Tibial nerve (tissue), 4 donors: ENCODE data around the gene OR6X1. TPM values are rescaled to one million over a fixed set of nuclear protein-coding genes. Genes with fewer than 3 reads are reported as not detected.

Source experiments
- DNase-seq, 2 donors: peaks; one replicate each; pipeline ENCODE4 v3.0.0-alpha.2; 2019; ENCODE audit warnings: low spot score in 2 of 2
- H3K27ac ChIP-seq, 4 donors: fragments of 200-600 bp; sonication (generic) in 3 of 4; one replicate each; pipeline ENCODE4 v1.5.1; 2017 to 2019; ENCODE audit warnings: mild to moderate bottlenecking in 1 of 4
- H3K27me3 ChIP-seq, 2 donors: fragments of 200-600 bp; sonication (generic) in 1 of 2; one replicate each; pipeline versions ENCODE4 v1.5.1 to v1.6.0; 2017 to 2019
- H3K36me3 ChIP-seq, 3 donors: fragments of 200-600 bp; sonication (generic); one replicate each; pipeline ENCODE4 v1.5.1; 2018 to 2019
- H3K4me1 ChIP-seq, 4 donors: fragments of 200-600 bp; sonication (generic) in 3 of 4; one replicate each; pipeline ENCODE4 v1.5.1; 2017 to 2019
- H3K4me3 ChIP-seq, 4 donors: fragments of 200-600 bp; sonication (generic) in 3 of 4; one replicate each; pipeline ENCODE4 v1.5.1; 2017 to 2019; ENCODE audit warnings: mild to moderate bottlenecking in 1 of 4, moderate library complexity in 1 of 4
- H3K9me3 ChIP-seq, 4 donors: fragments of 200-600 bp; sonication (generic) in 3 of 4; one replicate each; pipeline ENCODE4 v1.5.1; 2017 to 2019
- CTCF ChIP-seq, 5 experiments: fragments of 200-600 bp in 3 of 5; fragments of 450-650 bp in 2 of 5; sonication (generic) in 3 of 5; IDR thresholded peaks; one replicate each; pipeline ENCODE4 v1.5.1; 2016 to 2019; ENCODE audit warnings: antibody characterized with exemption in 5 of 5, mild to moderate bottlenecking in 3 of 5, moderate library complexity in 2 of 5
- EP300 ChIP-seq, 2 donors: sonication (generic); formaldehyde crosslinking; IDR thresholded peaks; one replicate each; pipeline ENCODE4 v1.6.1; 2017; ENCODE audit warnings: antibody characterized with exemption in 2 of 2, mild to moderate bottlenecking in 1 of 2
- POLR2A ChIP-seq, 2 donors: fragments of 450-650 bp; IDR thresholded peaks; one replicate each; pipeline ENCODE4 v1.6.1; 2017; ENCODE audit warnings: antibody characterized with exemption in 2 of 2, mild to moderate bottlenecking in 2 of 2, moderate library complexity in 2 of 2
- WGBS, 2 donors: methylation state at CpG; one replicate each; pipeline ENCODE4 v1.1.5; 2018; 5-methylcytosine and 5-hydroxymethylcytosine counted together
- total RNA-seq, 4 donors: library from RNA; depleted of rRNA; stranded (reverse); fragments of >200 nt; gene quantifications; one replicate each; pipeline ENCODE4 v1.1.0, GENCODE V29; 2016

OR6X1 gene
- total RNA-seq, 4 donors from 2014 or later, result not detected

- no peaks in the 10 kb centered on the region for H3K27me3 ChIP-seq
- H3K36me3 ChIP-seq, result no peaks in the 10 kb centered on the region
- TF ChIP-seq EP300 (IDR thresholded peaks at IDR 0.05), result no peak
- no peak for TF ChIP-seq POLR2A (IDR thresholded peaks at IDR 0.05)
- no peak for TF ChIP-seq CTCF (IDR thresholded peaks at IDR 0.05)
- WGBS, 2 donors, result 96% methylated on average over 3 of the region's 3 CpGs
- no peaks in the 10 kb centered on the region for H3K9me3 ChIP-seq
- no peaks in the 10 kb centered on the region for H3K4me1 ChIP-seq
- no peak for DNase-seq
- H3K27ac ChIP-seq, result no peak overlapping the region
- H3K4me3 ChIP-seq, result no peak overlapping the region
These were observed 17.3 kb upstream of the OR6X1 start for GRCh38 chr11:123771664-123772063.

DNA sequence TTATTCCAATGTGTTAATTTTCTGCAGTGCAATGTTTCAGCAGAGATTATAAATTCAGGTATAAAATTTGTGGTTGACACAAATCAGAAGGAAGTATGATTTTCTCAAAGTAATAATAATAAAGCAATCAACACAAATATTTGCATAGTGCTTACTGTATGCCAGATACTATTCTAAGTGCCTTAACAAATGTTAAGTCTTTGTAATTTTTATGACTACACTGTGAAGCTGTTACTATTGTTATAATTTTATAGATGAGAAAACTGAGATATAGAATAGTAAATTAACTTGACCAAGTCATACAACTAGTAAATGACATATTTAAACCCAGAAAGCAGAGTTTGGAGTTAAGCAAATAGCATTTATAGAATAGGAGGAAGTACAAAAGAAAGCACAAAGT, 16.4 kb upstream of the OR6X1 start:
- Histone ChIP-seq H3K27me3 (no peaks in the 10 kb centered on the region), H3K27ac (no peak overlapping the region), H3K4me1 (no peaks in the 10 kb centered on the region), H3K4me3 (no peak overlapping the region), H3K36me3 (no peaks in the 10 kb centered on the region), H3K9me3 (no peaks in the 10 kb centered on the region)
- DNase-seq, result no peak
- TF ChIP-seq POLR2A (IDR thresholded peaks at IDR 0.05), result no peak
- TF ChIP-seq EP300 (IDR thresholded peaks at IDR 0.05), result no peak
- TF ChIP-seq CTCF (IDR thresholded peaks at IDR 0.05), result no peak

GRCh38 chr11:123765601-123766000, 11.3 kb upstream of the OR6X1 start:
- no peak overlapping the region for H3K27ac ChIP-seq
- no peak for DNase-seq
- H3K4me1 ChIP-seq, result no peaks in the 10 kb centered on the region
- no peak overlapping the region for H3K4me3 ChIP-seq
- no peaks in the 10 kb centered on the region for H3K36me3 ChIP-seq
- H3K27me3 ChIP-seq, result no peaks in the 10 kb centered on the region
- 50 to 54% methylated on average over 1 of the region's 1 CpG for WGBS, 2 donors
- H3K9me3 ChIP-seq, result peaks cover 0 to 18% (median 1%) of the 10 kb centered on the region in 4 donors
- no peak for TF ChIP-seq EP300 (IDR thresholded peaks at IDR 0.05)
- TF ChIP-seq CTCF (IDR thresholded peaks at IDR 0.05), result no peak
- no peak for TF ChIP-seq POLR2A (IDR thresholded peaks at IDR 0.05)

DNA sequence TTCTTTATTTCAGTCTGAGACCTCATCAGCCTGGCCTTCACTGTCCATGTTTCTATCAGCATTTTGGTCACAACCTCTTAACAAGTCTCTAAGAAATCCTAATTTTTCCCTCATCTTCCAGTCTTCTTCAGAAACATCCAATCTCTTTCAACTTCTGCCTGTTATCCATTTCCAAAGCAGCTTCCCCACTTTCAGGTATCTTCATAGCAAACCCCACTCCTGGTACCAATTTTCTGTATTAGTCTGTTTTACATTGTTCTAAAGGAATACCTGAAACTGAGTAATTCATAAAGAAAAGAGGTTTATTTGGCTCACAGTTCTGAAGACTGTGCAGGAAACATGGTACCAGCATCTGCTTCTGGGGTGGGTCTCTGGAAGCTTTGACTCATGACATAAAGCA, 8.1 kb upstream of the OR6X1 start:
- Histone ChIP-seq H3K9me3 (peaks cover 0 to 18% (median 1%) of the 10 kb centered on the region in 4 donors), H3K27me3 (no peaks in the 10 kb centered on the region), H3K36me3 (no peaks in the 10 kb centered on the region), H3K27ac (no peak overlapping the region), H3K4me3 (no peak overlapping the region), H3K4me1 (no peaks in the 10 kb centered on the region)
- no peak for DNase-seq
- TF ChIP-seq EP300 (IDR thresholded peaks at IDR 0.05) (no peak), POLR2A (IDR thresholded peaks at IDR 0.05) (no peak), CTCF (IDR thresholded peaks at IDR 0.05) (no peak)

GRCh38 chr11:123760894-123761293, 6.6 kb upstream of the OR6X1 start:
- DNase-seq, result no peak
- 63 to 87% methylated on average over 1 of the region's 1 CpG for WGBS, 2 donors
- Histone ChIP-seq H3K4me1 (no peaks in the 10 kb centered on the region), H3K4me3 (no peak overlapping the region), H3K36me3 (no peaks in the 10 kb centered on the region), H3K9me3 (peaks cover 0 to 18% (median 1%) of the 10 kb centered on the region in 4 donors), H3K27ac (no peak overlapping the region), H3K27me3 (no peaks in the 10 kb centered on the region)
- no peak for TF ChIP-seq CTCF (IDR thresholded peaks at IDR 0.05)
- no peak for TF ChIP-seq EP300 (IDR thresholded peaks at IDR 0.05)
- no peak for TF ChIP-seq POLR2A (IDR thresholded peaks at IDR 0.05)
